ENCODE results near the gene KCNG2.
"Not testable (repeated sequence)": the region's sequence is repeated elsewhere in the genome, so short reads cannot be mapped to it uniquely, and the experiment has no call there.

Gene KCNG2

DNA sequence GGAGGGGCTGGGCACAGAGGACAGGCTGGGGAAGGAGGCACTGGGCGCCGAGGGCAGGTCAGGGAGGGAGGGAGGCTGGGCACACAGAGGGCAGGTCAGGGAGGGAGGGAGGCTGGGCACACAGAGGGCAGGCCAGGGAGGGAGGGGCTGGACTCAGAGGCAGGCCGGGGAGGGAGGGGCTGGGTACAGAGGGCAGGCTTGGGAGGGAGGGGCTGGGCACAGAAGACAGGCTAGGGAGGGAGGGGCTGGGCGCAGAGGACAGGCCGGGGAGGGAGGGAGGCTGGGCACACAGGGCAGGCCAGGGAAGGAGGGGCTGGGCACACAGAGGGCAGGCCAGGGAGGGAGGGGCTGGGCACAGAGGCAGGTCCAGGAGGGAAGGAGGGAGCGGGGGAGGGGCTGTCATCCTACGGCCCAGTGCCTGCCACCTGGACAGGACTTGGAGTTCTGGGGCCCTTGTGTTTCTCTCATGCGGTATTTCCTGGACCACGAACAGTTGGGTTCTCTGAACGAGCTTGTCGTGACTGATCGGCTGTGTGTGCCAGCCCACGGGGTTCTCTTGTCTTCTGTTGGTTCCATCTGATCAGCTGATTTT, 46.7 kb upstream of the KCNG2 start:
- Histone ChIP-seq H4K20me1 (ENCODE audit: insufficient read depth, low read length) (peaks cover 8% of the 10 kb centered on the region), H3K4me2 (ENCODE audit: low read length) (no peak overlapping the region)

GRCh38 chr18:79751918-79752578, 45.7 kb upstream of the KCNG2 start:
- not testable (repeated sequence) for H3K4me2 ChIP-seq (ENCODE audit: low read length); H3K27me3 ChIP-seq (ENCODE audit: low read depth, low read length); H2AFZ ChIP-seq (ENCODE audit: low read depth, low read length); H3K4me1 ChIP-seq (ENCODE audit: low read length); H3K4me3 ChIP-seq (ENCODE audit: low read length); H4K20me1 ChIP-seq (ENCODE audit: insufficient read depth, low read length); H3K27ac ChIP-seq (ENCODE audit: low read length); H3K79me2 ChIP-seq (ENCODE audit: low read length); H3K9me3 ChIP-seq (ENCODE audit: insufficient read depth, low read length); H3K9ac ChIP-seq (ENCODE audit: low read length)
- peaks cover 42% of the 10 kb centered on the region for H3K36me3 ChIP-seq (replicated peaks; ENCODE audit: low read depth, low read length)

More for the DNA sequence above, 46.7 kb upstream of the KCNG2 start:
- Histone ChIP-seq H3K4me3 (ENCODE audit: low read length) (no peak overlapping the region), H3K4me1 (ENCODE audit: low read length) (0 out of 2 replicates have a peak, but pooled peaks cover 3% of the 10 kb centered on the region), H3K9ac (ENCODE audit: low read length) (no peak overlapping the region), H3K9me3 (ENCODE audit: insufficient read depth, low read length) (no peaks in the 10 kb centered on the region), H3K27me3 (ENCODE audit: low read depth, low read length) (no peaks in the 10 kb centered on the region), H3K79me2 (ENCODE audit: low read length) (no peaks in the 10 kb centered on the region; the same call in 1 of the 2 replicates), H3K27ac (ENCODE audit: low read length) (no peak overlapping the region), H3K36me3 (replicated peaks; ENCODE audit: low read depth, low read length) (peaks cover 44% of the 10 kb centered on the region), H2AFZ (ENCODE audit: low read depth, low read length) (no peak overlapping the region)
- TF ChIP-seq, protein P1, sequence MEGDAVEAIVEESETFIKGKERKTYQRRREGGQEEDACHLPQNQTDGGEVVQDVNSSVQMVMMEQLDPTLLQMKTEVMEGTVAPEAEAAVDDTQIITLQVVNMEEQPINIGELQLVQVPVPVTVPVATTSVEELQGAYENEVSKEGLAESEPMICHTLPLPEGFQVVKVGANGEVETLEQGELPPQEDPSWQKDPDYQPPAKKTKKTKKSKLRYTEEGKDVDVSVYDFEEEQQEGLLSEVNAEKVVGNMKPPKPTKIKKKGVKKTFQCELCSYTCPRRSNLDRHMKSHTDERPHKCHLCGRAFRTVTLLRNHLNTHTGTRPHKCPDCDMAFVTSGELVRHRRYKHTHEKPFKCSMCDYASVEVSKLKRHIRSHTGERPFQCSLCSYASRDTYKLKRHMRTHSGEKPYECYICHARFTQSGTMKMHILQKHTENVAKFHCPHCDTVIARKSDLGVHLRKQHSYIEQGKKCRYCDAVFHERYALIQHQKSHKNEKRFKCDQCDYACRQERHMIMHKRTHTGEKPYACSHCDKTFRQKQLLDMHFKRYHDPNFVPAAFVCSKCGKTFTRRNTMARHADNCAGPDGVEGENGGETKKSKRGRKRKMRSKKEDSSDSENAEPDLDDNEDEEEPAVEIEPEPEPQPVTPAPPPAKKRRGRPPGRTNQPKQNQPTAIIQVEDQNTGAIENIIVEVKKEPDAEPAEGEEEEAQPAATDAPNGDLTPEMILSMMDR (IDR thresholded peaks at IDR 0.05; ENCODE audit: low read depth, low read length), result no peak
- TF ChIP-seq EZH2phosphoT487 (IDR thresholded peaks at IDR 0.05; ENCODE audit: low read depth), result no peak

DNA sequence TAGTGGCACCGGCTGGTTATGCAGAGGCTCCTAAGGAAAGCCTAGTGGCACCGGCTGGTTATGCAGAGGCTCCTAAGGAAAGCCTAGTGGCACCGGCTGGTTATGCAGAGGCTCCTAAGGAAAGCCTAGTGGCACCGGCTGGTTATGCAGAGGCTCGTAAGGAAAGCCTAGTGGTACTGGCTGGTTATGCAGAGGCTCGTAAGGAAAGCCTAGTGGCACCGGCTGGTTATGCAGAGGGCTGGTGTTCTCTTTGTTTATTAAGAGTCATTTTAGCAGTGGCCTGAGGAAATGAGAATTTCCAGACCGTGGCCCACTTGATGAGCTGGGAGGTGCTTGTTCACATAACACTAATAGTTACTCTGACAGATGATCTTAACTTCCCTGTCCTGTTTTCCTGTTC, 44.8 kb upstream of the KCNG2 start:
- H4K20me1 ChIP-seq (ENCODE audit: insufficient read depth, low read length); H3K79me2 ChIP-seq (ENCODE audit: low read length): not testable (repeated sequence)

GRCh38 chr18:79753391-79753851, 44.3 kb upstream of the KCNG2 start:
- H3K9me3 ChIP-seq (ENCODE audit: insufficient read depth, low read length), result no peaks in the 10 kb centered on the region
- H2AFZ ChIP-seq (ENCODE audit: low read depth, low read length), result no peak overlapping the region
- H3K9ac ChIP-seq (ENCODE audit: low read length), result no peak overlapping the region
- no peaks in the 10 kb centered on the region for H3K27me3 ChIP-seq (ENCODE audit: low read depth, low read length)
- peaks cover 47% of the 10 kb centered on the region for H3K36me3 ChIP-seq (replicated peaks; ENCODE audit: low read depth, low read length)
- TF ChIP-seq, protein P1 (IDR thresholded peaks at IDR 0.05; ENCODE audit: low read depth, low read length), result no peak
- TF ChIP-seq EZH2phosphoT487 (IDR thresholded peaks at IDR 0.05; ENCODE audit: low read depth), result no peak
- H4K20me1 ChIP-seq (ENCODE audit: insufficient read depth, low read length), result peaks cover 8% of the 10 kb centered on the region; the same call in 1 of the 2 replicates
- no peak overlapping the region for H3K4me2 ChIP-seq (ENCODE audit: low read length)
- no peaks in the 10 kb centered on the region; the same call in 1 of the 2 replicates for H3K79me2 ChIP-seq (ENCODE audit: low read length)
- H3K4me1 ChIP-seq (ENCODE audit: low read length), result 0 out of 2 replicates have a peak, but pooled peaks cover 3% of the 10 kb centered on the region
- H3K4me3 ChIP-seq (ENCODE audit: low read length), result no peak overlapping the region
- H3K27ac ChIP-seq (ENCODE audit: low read length), result no peak overlapping the region

More for the DNA sequence above, 44.8 kb upstream of the KCNG2 start:
- H3K9me3 ChIP-seq (ENCODE audit: insufficient read depth, low read length); H3K4me1 ChIP-seq (ENCODE audit: low read length); H3K4me3 ChIP-seq (ENCODE audit: low read length); H3K27ac ChIP-seq (ENCODE audit: low read length); H2AFZ ChIP-seq (ENCODE audit: low read depth, low read length); H3K9ac ChIP-seq (ENCODE audit: low read length); H3K27me3 ChIP-seq (ENCODE audit: low read depth, low read length); H3K4me2 ChIP-seq (ENCODE audit: low read length): not testable (repeated sequence)
- H3K36me3 ChIP-seq (replicated peaks; ENCODE audit: low read depth, low read length), result peaks cover 44% of the 10 kb centered on the region
